A549 (cell line): ENCODE data around the gene RABGAP1.

Experiments
- CTCF ChIP-seq: fragments of >200 bp; sonication (Bioruptor Twin); formaldehyde crosslinking; IDR thresholded peaks from 3 replicates; pipeline ENCODE4 v1.5.1; 2016
- KDM1A ChIP-seq: fragments of 200-600 bp; sonication (generic); IDR thresholded peaks from 2 replicates; pipeline ENCODE4 v1.6.1; 2016; ENCODE audit warnings: low read depth, mild to moderate bottlenecking
- POLR2A ChIP-seq: IDR thresholded peaks from 2 replicates; pipeline ENCODE4 v1.6.1; 2012; ENCODE audit warnings: mild to moderate bottlenecking, low read length
- TF ChIP-seq, protein P1 (sequence below): IDR thresholded peaks from 2 replicates; pipeline ENCODE4 v1.6.1; 2012; ENCODE audit warnings: low read depth, borderline replicate concordance

DNA sequence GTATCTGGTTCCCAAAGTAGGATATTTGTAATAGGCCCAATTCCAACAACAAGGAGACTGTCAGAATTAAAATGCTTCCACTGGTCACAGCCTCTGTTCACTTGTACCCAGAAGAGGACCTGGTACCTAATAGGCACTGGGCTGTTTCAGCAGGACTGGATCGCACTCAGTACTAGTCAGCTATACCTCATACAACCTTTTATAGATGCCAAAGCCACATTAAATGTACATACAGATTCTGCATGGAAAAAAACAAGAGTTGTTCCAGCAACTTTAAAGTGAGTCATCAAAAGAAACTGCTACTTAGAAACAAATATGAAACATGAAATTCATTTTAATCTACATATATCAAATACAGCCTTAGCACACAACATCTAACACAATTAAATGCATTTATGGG is 180.1 kb downstream of the RABGAP1 start:
- TF ChIP-seq CTCF: no peak
- no peak for TF ChIP-seq POLR2A
- no peak for TF ChIP-seq KDM1A
- TF ChIP-seq, protein P1, sequence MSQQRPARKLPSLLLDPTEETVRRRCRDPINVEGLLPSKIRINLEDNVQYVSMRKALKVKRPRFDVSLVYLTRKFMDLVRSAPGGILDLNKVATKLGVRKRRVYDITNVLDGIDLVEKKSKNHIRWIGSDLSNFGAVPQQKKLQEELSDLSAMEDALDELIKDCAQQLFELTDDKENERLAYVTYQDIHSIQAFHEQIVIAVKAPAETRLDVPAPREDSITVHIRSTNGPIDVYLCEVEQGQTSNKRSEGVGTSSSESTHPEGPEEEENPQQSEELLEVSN: no peak
